ENCODE results near the gene CTNNA2.
"Not testable (repeated sequence)": the region's sequence is repeated elsewhere in the genome, so short reads cannot be mapped to it uniquely, and the experiment has no call there.

Gene CTNNA2

GRCh38 chr2:80032684-80033083, 519.8 kb downstream of the CTNNA2 start:
- not testable (repeated sequence) for H3K9me3 Mint-ChIP-seq; H3K27me3 Mint-ChIP-seq; DNase-seq (ENCODE audit: low spot score in 2 of 2); H3K27ac Mint-ChIP-seq; H3K4me1 Mint-ChIP-seq; H3K4me3 Mint-ChIP-seq; H3K36me3 Mint-ChIP-seq; ATAC-seq (ENCODE audit: low read depth)

GRCh38 chr2:80035749-80036285, 523.0 kb downstream of the CTNNA2 start:
- H3K9me3 Mint-ChIP-seq, result peaks cover 8% of the 10 kb centered on the region
- no peaks in the 10 kb centered on the region for H3K36me3 Mint-ChIP-seq
- no peak overlapping the region for H3K27ac Mint-ChIP-seq
- no peaks in the 10 kb centered on the region for H3K4me1 Mint-ChIP-seq
- DNase-seq (ENCODE audit: low spot score in 2 of 2) (no peak), ATAC-seq (ENCODE audit: low read depth) (no peak)
- no peak overlapping the region for H3K4me3 Mint-ChIP-seq
- H3K27me3 Mint-ChIP-seq, result peaks cover 2% of the 10 kb centered on the region

- peaks cover 6% of the 10 kb centered on the region for H3K9me3 Mint-ChIP-seq
- no peak overlapping the region for H3K27ac Mint-ChIP-seq
- H3K4me3 Mint-ChIP-seq, result no peak overlapping the region
- DNase-seq (ENCODE audit: low spot score in 2 of 2) (no peak), ATAC-seq (ENCODE audit: low read depth) (no peak)
- H3K36me3 Mint-ChIP-seq, result no peaks in the 10 kb centered on the region
- H3K4me1 Mint-ChIP-seq, result no peaks in the 10 kb centered on the region
- H3K27me3 Mint-ChIP-seq, result peaks cover 2% of the 10 kb centered on the region
Measured at GRCh38 chr2:80037310-80037709, 524.5 kb downstream of the CTNNA2 start.

- Mint-ChIP-seq H3K27me3 (peaks cover 2% of the 10 kb centered on the region), H3K27ac (no peak overlapping the region), H3K36me3 (no peaks in the 10 kb centered on the region), H3K4me3 (no peak overlapping the region), H3K4me1 (no peaks in the 10 kb centered on the region), H3K9me3 (peaks cover 6% of the 10 kb centered on the region)
- DNase-seq (ENCODE audit: low spot score in 2 of 2) (no peak), ATAC-seq (ENCODE audit: low read depth) (no peak)
Measured at GRCh38 chr2:80040226-80040625, 527.4 kb downstream of the CTNNA2 start.

GRCh38 chr2:80042635-80043034, 529.8 kb downstream of the CTNNA2 start:
- no peak overlapping the region for H3K4me3 Mint-ChIP-seq
- ATAC-seq (ENCODE audit: low read depth) (no peak), DNase-seq (ENCODE audit: low spot score in 2 of 2) (no peak)
- H3K4me1 Mint-ChIP-seq, result no peaks in the 10 kb centered on the region
- no peaks in the 10 kb centered on the region for H3K9me3 Mint-ChIP-seq
- H3K27me3 Mint-ChIP-seq, result peaks cover 2% of the 10 kb centered on the region
- H3K27ac Mint-ChIP-seq, result no peak overlapping the region
- H3K36me3 Mint-ChIP-seq, result no peaks in the 10 kb centered on the region

GRCh38 chr2:80048296-80048695, 535.4 kb downstream of the CTNNA2 start:
- no peaks in the 10 kb centered on the region for H3K27me3 Mint-ChIP-seq
- H3K4me1 Mint-ChIP-seq, result no peaks in the 10 kb centered on the region
- no peak for DNase-seq (ENCODE audit: low spot score in 2 of 2)
- no peak overlapping the region for H3K4me3 Mint-ChIP-seq
- ATAC-seq (ENCODE audit: low read depth), result no peak
- H3K36me3 Mint-ChIP-seq, result no peaks in the 10 kb centered on the region
- no peak overlapping the region for H3K27ac Mint-ChIP-seq
- no peaks in the 10 kb centered on the region for H3K9me3 Mint-ChIP-seq

GRCh38 chr2:80050246-80050645, 537.4 kb downstream of the CTNNA2 start:
- H3K4me1 Mint-ChIP-seq, result no peaks in the 10 kb centered on the region
- DNase-seq (ENCODE audit: low spot score in 2 of 2) (no peak), ATAC-seq (ENCODE audit: low read depth) (no peak)
- H3K4me3 Mint-ChIP-seq, result no peak overlapping the region
- H3K9me3 Mint-ChIP-seq, result no peaks in the 10 kb centered on the region
- H3K27ac Mint-ChIP-seq, result no peak overlapping the region
- no peaks in the 10 kb centered on the region for H3K27me3 Mint-ChIP-seq
- H3K36me3 Mint-ChIP-seq, result no peaks in the 10 kb centered on the region

- Mint-ChIP-seq H3K27me3 (no peaks in the 10 kb centered on the region), H3K36me3 (no peaks in the 10 kb centered on the region), H3K4me1 (no peaks in the 10 kb centered on the region), H3K9me3 (peaks cover 1% of the 10 kb centered on the region), H3K4me3 (no peak overlapping the region), H3K27ac (no peak overlapping the region)
- DNase-seq (ENCODE audit: low spot score in 2 of 2), result no peak
- no peak for ATAC-seq (ENCODE audit: low read depth)
Measured at GRCh38 chr2:80053522-80054345, 540.9 kb downstream of the CTNNA2 start.

GRCh38 chr2:80054346-80054675, 541.5 kb downstream of the CTNNA2 start:
- H3K4me3 Mint-ChIP-seq, result no peak overlapping the region
- ATAC-seq (ENCODE audit: low read depth), result no peak
- H3K27ac Mint-ChIP-seq, result no peak overlapping the region
- DNase-seq (ENCODE audit: low spot score in 2 of 2), result no peak
- no peaks in the 10 kb centered on the region for H3K36me3 Mint-ChIP-seq
- H3K27me3 Mint-ChIP-seq, result no peaks in the 10 kb centered on the region
- peaks cover 1% of the 10 kb centered on the region for H3K9me3 Mint-ChIP-seq
- no peaks in the 10 kb centered on the region for H3K4me1 Mint-ChIP-seq

GRCh38 chr2:80057956-80058355, 545.1 kb downstream of the CTNNA2 start:
- DNase-seq (ENCODE audit: low spot score in 2 of 2) (no peak), ATAC-seq (ENCODE audit: low read depth) (no peak)
- no peaks in the 10 kb centered on the region for H3K4me1 Mint-ChIP-seq
- H3K27ac Mint-ChIP-seq, result no peak overlapping the region
- peaks cover 1% of the 10 kb centered on the region for H3K9me3 Mint-ChIP-seq
- no peaks in the 10 kb centered on the region for H3K27me3 Mint-ChIP-seq
- H3K4me3 Mint-ChIP-seq, result no peak overlapping the region
- no peaks in the 10 kb centered on the region for H3K36me3 Mint-ChIP-seq

GRCh38 chr2:80058562-80058961, 545.7 kb downstream of the CTNNA2 start:
- no peaks in the 10 kb centered on the region for H3K4me1 Mint-ChIP-seq
- H3K27ac Mint-ChIP-seq, result no peak overlapping the region
- DNase-seq (ENCODE audit: low spot score in 2 of 2), result no peak
- ATAC-seq (ENCODE audit: low read depth), result no peak
- H3K9me3 Mint-ChIP-seq, result peaks cover 1% of the 10 kb centered on the region
- H3K36me3 Mint-ChIP-seq, result no peaks in the 10 kb centered on the region
- no peak overlapping the region for H3K4me3 Mint-ChIP-seq
- no peaks in the 10 kb centered on the region for H3K27me3 Mint-ChIP-seq

GRCh38 chr2:80059447-80059846, 546.6 kb downstream of the CTNNA2 start:
- no peak overlapping the region for H3K4me3 Mint-ChIP-seq
- H3K36me3 Mint-ChIP-seq, result no peaks in the 10 kb centered on the region
- ATAC-seq (ENCODE audit: low read depth) (no peak), DNase-seq (ENCODE audit: low spot score in 2 of 2) (no peak)
- peaks cover 1% of the 10 kb centered on the region for H3K9me3 Mint-ChIP-seq
- H3K27ac Mint-ChIP-seq, result no peak overlapping the region
- no peaks in the 10 kb centered on the region for H3K27me3 Mint-ChIP-seq
- no peaks in the 10 kb centered on the region for H3K4me1 Mint-ChIP-seq

- H3K9me3 Mint-ChIP-seq, result peaks cover 1% of the 10 kb centered on the region
- H3K4me3 Mint-ChIP-seq, result no peak overlapping the region
- ATAC-seq (ENCODE audit: low read depth), result no peak
- DNase-seq (ENCODE audit: low spot score in 2 of 2), result no peak
- no peak overlapping the region for H3K27ac Mint-ChIP-seq
- no peaks in the 10 kb centered on the region for H3K36me3 Mint-ChIP-seq
- no peaks in the 10 kb centered on the region for H3K4me1 Mint-ChIP-seq
- H3K27me3 Mint-ChIP-seq, result no peaks in the 10 kb centered on the region
Measured at GRCh38 chr2:80061881-80062280, 549.0 kb downstream of the CTNNA2 start.

GRCh38 chr2:80062298-80062697, 549.4 kb downstream of the CTNNA2 start:
- Mint-ChIP-seq H3K27ac (no peak overlapping the region), H3K4me1 (no peaks in the 10 kb centered on the region), H3K36me3 (no peaks in the 10 kb centered on the region), H3K9me3 (no peaks in the 10 kb centered on the region), H3K27me3 (no peaks in the 10 kb centered on the region), H3K4me3 (no peak overlapping the region)
- ATAC-seq (ENCODE audit: low read depth), result no peak
- no peak for DNase-seq (ENCODE audit: low spot score in 2 of 2)
